HCT116 (cell line): ENCODE measurements around the gene ARL5A.
A peak's percentile ranks its signal among the peaks of the same experiment; 100 is the strongest.

Source experiments
- CEBPB ChIP-seq: IDR thresholded peaks from 2 replicates; pipeline ENCODE4 v1.6.1; 2012; ENCODE audit warnings: low read depth
- CTCF ChIP-seq, 3 experiments: fragments of 200-600 bp in 1 of 3; sonication (generic) in 1 of 3; IDR thresholded peaks in 2 of 3; conservative IDR thresholded peaks in 1 of 3; 2 replicates each; pipeline ENCODE4 v1.5.1; 2012 to 2017; ENCODE audit warnings: low read depth in 2 of 3, low read length in 2 of 3, antibody characterized with exemption in 1 of 3, borderline replicate concordance in 1 of 3, control low read depth in 1 of 3, mild to moderate bottlenecking in 1 of 3, mixed read lengths in 1 of 3, mixed run types in 1 of 3, moderate library complexity in 1 of 3; ENCODE audit not compliant: insufficient read depth in 1 of 3
- EZH2 ChIP-seq: fragments of 200-600 bp; sonication (generic); IDR thresholded peaks from 2 replicates; pipeline ENCODE4 v1.6.1; 2017; ENCODE audit warnings: antibody characterized with exemption, mixed run types
- MAX ChIP-seq: IDR thresholded peaks from 2 replicates; pipeline ENCODE4 v1.6.1; 2012
- POLR2A ChIP-seq: IDR thresholded peaks from 2 replicates; pipeline ENCODE4 v1.7.0; 2011; ENCODE audit warnings: borderline replicate concordance; ENCODE audit not compliant: insufficient read depth, insufficient read length; ENCODE audit errors: extremely low read depth
- POLR2AphosphoS5 ChIP-seq: IDR thresholded peaks from 2 replicates; pipeline ENCODE4 v1.6.1; 2011; ENCODE audit warnings: mild to moderate bottlenecking, low read depth, low read length, moderate library complexity
- SIN3A ChIP-seq: IDR thresholded peaks from 2 replicates; pipeline ENCODE4 v1.6.1; 2012; ENCODE audit warnings: low read depth
- TCF7L2 ChIP-seq: IDR thresholded peaks from 2 replicates; pipeline ENCODE4 v1.7.0; 2011; ENCODE audit warnings: borderline replicate concordance, inconsistent platforms; ENCODE audit not compliant: insufficient read depth, insufficient read length; ENCODE audit errors: extremely low read depth
- YY1 ChIP-seq: IDR thresholded peaks from 2 replicates; pipeline ENCODE4 v1.6.1; 2011; ENCODE audit warnings: low read length, low read depth, moderate library complexity, mild to moderate bottlenecking; ENCODE audit not compliant: insufficient replicate concordance; ENCODE audit errors: extremely low read depth
- ZNF274 ChIP-seq: fragments of 200-500 bp; sonication (Bioruptor generic); IDR thresholded peaks from 2 replicates; pipeline ENCODE4 v1.6.1; 2014; ENCODE audit warnings: mild to moderate bottlenecking, low read depth, low read length, inconsistent platforms
- TF ChIP-seq, protein P1 (sequence below): IDR thresholded peaks from 2 replicates; pipeline ENCODE4 v1.6.1; 2011; ENCODE audit warnings: mild to moderate bottlenecking, low read length, moderate library complexity; ENCODE audit not compliant: insufficient replicate concordance; ENCODE audit errors: extremely low read depth
- TF ChIP-seq, protein P2 (sequence below): IDR thresholded peaks from 2 replicates; pipeline ENCODE4 v1.6.1; 2012; ENCODE audit warnings: low read depth

GRCh38 chr2:151792589-151792988, 35.6 kb downstream of the ARL5A start:
- TF ChIP-seq EZH2 (no peak), TCF7L2 (no peak), POLR2AphosphoS5 (no peak), CTCF (IDR thresholded peaks at IDR 0.05 in 2 of 3, conservative IDR thresholded peaks at IDR 0.05 in 1 of 3; ENCODE audit: borderline replicate concordance in 1 of 3, insufficient read depth in 1 of 3, low read depth in 2 of 3, low read length in 2 of 3) (peak in 2 of 3 experiments; percentile 26 to 44; a peak in 3 of 6 replicates), POLR2A (no peak), ZNF274 (no peak), SIN3A (no peak), MAX (no peak), YY1 (no peak), CEBPB (no peak)
- TF ChIP-seq, protein P1, sequence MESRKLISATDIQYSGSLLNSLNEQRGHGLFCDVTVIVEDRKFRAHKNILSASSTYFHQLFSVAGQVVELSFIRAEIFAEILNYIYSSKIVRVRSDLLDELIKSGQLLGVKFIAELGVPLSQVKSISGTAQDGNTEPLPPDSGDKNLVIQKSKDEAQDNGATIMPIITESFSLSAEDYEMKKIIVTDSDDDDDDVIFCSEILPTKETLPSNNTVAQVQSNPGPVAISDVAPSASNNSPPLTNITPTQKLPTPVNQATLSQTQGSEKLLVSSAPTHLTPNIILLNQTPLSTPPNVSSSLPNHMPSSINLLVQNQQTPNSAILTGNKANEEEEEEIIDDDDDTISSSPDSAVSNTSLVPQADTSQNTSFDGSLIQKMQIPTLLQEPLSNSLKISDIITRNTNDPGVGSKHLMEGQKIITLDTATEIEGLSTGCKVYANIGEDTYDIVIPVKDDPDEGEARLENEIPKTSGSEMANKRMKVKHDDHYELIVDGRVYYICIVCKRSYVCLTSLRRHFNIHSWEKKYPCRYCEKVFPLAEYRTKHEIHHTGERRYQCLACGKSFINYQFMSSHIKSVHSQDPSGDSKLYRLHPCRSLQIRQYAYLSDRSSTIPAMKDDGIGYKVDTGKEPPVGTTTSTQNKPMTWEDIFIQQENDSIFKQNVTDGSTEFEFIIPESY: no peak
- TF ChIP-seq, protein P2, sequence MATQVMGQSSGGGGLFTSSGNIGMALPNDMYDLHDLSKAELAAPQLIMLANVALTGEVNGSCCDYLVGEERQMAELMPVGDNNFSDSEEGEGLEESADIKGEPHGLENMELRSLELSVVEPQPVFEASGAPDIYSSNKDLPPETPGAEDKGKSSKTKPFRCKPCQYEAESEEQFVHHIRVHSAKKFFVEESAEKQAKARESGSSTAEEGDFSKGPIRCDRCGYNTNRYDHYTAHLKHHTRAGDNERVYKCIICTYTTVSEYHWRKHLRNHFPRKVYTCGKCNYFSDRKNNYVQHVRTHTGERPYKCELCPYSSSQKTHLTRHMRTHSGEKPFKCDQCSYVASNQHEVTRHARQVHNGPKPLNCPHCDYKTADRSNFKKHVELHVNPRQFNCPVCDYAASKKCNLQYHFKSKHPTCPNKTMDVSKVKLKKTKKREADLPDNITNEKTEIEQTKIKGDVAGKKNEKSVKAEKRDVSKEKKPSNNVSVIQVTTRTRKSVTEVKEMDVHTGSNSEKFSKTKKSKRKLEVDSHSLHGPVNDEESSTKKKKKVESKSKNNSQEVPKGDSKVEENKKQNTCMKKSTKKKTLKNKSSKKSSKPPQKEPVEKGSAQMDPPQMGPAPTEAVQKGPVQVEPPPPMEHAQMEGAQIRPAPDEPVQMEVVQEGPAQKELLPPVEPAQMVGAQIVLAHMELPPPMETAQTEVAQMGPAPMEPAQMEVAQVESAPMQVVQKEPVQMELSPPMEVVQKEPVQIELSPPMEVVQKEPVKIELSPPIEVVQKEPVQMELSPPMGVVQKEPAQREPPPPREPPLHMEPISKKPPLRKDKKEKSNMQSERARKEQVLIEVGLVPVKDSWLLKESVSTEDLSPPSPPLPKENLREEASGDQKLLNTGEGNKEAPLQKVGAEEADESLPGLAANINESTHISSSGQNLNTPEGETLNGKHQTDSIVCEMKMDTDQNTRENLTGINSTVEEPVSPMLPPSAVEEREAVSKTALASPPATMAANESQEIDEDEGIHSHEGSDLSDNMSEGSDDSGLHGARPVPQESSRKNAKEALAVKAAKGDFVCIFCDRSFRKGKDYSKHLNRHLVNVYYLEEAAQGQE: no peak
